HG03571 (cell line): Measurements from ENCODE around the gene CEP57.
"Not testable (repeated sequence)": the region's sequence is repeated elsewhere in the genome, so short reads cannot be mapped to it uniquely, and the experiment has no call there.

Source experiments
- ATAC-seq: cut with Tn5 transposase; IDR thresholded peaks from one replicate; pipeline ENCODE4 v1.9.1; 2021; ENCODE audit not compliant: unreplicated experiment

Gene CEP57

GRCh38 chr11:95853862-95854261 lies 63.6 kb downstream of the CEP57 start:
- ATAC-seq = no peak

DNA sequence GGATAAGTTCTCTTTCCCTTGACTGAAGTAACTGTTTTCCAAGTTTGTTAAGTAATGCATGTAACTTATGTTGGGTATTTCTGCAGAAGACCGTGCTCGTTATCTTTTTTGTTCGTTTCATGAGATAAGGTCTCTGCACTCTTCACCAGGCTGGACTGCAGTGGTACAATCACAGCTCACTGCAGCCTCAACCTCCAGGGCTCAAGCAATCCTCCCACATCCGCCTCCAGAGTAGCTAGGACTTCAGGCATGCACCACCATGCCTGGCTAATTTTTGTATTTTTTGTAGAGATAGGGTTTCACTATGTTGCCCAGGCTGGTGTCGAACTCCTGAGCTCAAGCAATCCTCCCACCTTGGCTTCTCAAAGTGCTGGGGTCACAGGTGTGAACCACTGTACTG lies 64.1 kb downstream of the CEP57 start:
- not testable (repeated sequence) for ATAC-seq

- not testable (repeated sequence) for ATAC-seq
Observed at GRCh38 chr11:95860024-95860423, 69.7 kb downstream of the CEP57 start.

- no peak for ATAC-seq
Observed at GRCh38 chr11:95863486-95864140, 73.3 kb downstream of the CEP57 start.

DNA sequence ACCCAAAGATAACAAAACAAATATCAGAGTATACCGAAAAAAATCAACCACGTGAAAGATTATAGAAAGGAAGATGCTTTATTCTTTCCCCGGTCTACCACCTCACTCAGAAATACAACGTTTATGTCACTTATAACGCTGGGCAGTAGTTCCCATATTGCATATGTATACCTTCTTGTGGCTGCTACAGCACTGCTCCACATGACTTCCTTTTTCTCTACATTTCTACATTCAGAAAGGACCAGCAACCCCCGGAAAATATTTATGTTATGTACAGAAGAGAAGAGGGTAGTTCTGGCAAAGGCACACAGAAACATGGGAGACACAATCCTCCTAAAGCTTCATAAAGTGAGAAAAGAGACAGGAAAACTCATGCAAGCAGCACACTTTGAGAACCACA lies 76.8 kb downstream of the CEP57 start:
- no peak for ATAC-seq

DNA sequence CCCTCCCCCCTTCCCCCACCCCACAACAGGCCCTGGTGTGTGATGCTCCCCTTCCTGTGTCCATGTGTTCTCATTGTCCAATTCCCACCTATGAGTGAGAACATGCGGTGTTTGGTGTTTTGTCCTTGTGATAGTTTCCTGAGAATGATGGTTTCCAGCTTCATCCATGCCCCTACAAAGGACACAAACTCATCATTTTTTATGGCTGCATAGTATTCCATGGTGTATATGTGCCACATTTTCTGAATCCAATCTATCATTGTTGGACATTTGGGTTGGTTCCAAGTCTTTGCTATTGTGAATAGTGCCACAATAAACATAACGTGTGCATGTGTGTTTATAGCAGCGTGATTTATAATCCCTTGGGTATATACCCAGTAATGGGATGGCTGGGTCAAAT lies 80.6 kb downstream of the CEP57 start:
- not testable (repeated sequence) for ATAC-seq

DNA sequence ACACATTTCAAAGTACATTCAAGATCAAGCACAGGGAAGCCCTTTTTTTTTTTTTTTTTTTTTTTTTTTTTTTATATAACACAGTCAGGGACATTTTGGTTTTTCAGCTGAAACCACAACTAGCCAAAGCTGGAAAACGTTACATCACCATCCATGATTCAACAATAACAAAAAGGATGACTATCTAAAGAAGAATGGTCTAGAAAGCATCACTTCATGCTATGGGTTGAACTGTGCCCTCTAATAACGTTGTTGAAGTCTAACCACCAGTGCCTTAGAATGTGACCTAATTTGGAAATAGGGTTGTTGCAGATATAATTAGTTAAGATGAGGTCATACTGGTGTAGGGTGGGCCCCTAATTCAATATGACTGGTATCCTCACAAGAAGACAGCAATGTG lies 87.0 kb downstream of the CEP57 start:
- ATAC-seq = no peak
